ENCODE data around the gene MKLN1.

MKLN1 gene

DNA sequence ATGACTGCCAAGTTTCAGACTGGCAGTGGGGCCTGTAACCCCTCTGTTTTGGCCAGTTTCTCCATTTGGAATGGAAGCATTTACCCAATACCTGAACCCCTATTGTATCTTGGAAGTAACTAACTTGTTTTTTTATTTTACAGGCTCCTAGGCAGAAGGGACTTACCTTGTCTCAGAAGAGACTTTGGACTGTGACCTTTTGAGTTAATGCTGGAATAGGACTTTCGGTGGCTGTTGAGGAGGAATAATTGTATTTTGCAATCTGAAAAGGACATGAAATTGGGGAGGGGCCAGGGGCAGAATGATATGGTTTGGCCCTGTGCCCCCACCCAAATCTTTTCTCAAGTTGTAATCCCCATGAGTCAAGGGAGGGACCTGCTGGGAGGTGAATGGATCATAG lies 20.0 kb upstream of the MKLN1 start:
- no peak for DNase-seq
- no peaks in the 10 kb centered on the region for H3K9me3 ChIP-seq (ENCODE audit: control insufficient read depth, low read length)
- H3K36me3 ChIP-seq (ENCODE audit: control insufficient read depth, insufficient read depth, low read length), result no peaks in the 10 kb centered on the region

DNA sequence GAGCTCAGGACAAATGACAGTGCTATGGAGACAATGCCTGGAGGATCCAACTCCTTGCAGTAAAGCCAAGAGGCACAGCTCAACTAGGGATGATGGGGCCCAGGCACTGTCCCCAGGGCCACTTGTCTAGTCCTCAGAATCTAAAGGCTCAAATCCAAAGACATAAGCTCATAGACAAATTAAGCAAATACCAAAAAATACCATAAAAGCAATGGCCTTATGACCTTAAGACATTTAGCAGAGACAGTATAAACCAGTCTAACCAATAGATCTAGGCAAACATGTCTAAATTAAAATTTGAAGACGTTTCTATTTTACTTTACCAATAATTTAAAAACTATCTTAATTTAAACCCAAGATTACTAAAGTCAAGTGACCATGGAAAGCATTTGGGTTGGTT lies 14.8 kb upstream of the MKLN1 start:
- Histone ChIP-seq H3K36me3 (ENCODE audit: control insufficient read depth, insufficient read depth, low read length) (no peaks in the 10 kb centered on the region), H3K4me1 (ENCODE audit: control insufficient read depth, insufficient read depth, low read length, poor library complexity, severe bottlenecking) (no peaks in the 10 kb centered on the region), H3K4me3 (ENCODE audit: insufficient read depth, low read depth, low read length, poor library complexity, severe bottlenecking) (no peak overlapping the region), H3K27me3 (replicated peaks; ENCODE audit: control insufficient read depth, insufficient read depth, low read length, poor library complexity, severe bottlenecking) (no peaks in the 10 kb centered on the region), H3K9me3 (ENCODE audit: control insufficient read depth, low read length) (no peaks in the 10 kb centered on the region), H3K27ac (ENCODE audit: insufficient read depth, low read length, poor library complexity, severe bottlenecking) (no peak overlapping the region)
- DNase-seq, result no peak

More for the DNA sequence above, 20.0 kb upstream of the MKLN1 start:
- no peak overlapping the region for H3K4me3 ChIP-seq (ENCODE audit: insufficient read depth, low read depth, low read length, poor library complexity, severe bottlenecking)
- H3K27me3 ChIP-seq (replicated peaks; ENCODE audit: control insufficient read depth, insufficient read depth, low read length, poor library complexity, severe bottlenecking), result no peaks in the 10 kb centered on the region
- no peaks in the 10 kb centered on the region for H3K4me1 ChIP-seq (ENCODE audit: control insufficient read depth, insufficient read depth, low read length, poor library complexity, severe bottlenecking)
- H3K27ac ChIP-seq (ENCODE audit: insufficient read depth, low read length, poor library complexity, severe bottlenecking), result no peak overlapping the region

DNA sequence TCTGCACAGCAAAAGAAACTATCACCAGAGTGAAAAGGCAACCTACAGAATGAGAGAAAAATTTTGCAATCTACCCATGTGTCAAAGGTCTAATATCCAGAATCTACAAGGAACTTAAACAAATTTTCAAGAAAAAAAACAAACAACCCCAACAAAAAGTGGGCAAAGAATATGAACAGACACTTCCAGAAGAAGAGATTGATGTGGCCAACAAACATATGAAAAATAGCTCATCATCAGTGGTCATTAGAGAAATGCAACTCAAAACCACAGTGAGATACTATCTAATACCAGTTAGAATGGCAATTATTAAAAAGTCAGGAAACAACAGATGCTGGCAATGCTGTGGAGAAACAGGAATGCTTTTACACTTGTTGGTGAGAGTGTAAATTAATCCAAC lies 7.1 kb upstream of the MKLN1 start:
- Histone ChIP-seq H3K4me1 (ENCODE audit: control insufficient read depth, insufficient read depth, low read length, poor library complexity, severe bottlenecking) (peaks cover 3% of the 10 kb centered on the region), H3K9me3 (ENCODE audit: control insufficient read depth, low read length) (no peaks in the 10 kb centered on the region)

GRCh38 chr7:131321656-131322055 lies 6.0 kb upstream of the MKLN1 start:
- Histone ChIP-seq H3K36me3 (ENCODE audit: control insufficient read depth, insufficient read depth, low read length) (no peaks in the 10 kb centered on the region), H3K4me1 (ENCODE audit: control insufficient read depth, insufficient read depth, low read length, poor library complexity, severe bottlenecking) (peaks cover 3% of the 10 kb centered on the region), H3K4me3 (ENCODE audit: insufficient read depth, low read depth, low read length, poor library complexity, severe bottlenecking) (no peak overlapping the region), H3K27ac (ENCODE audit: insufficient read depth, low read length, poor library complexity, severe bottlenecking) (no peak overlapping the region), H3K27me3 (replicated peaks; ENCODE audit: control insufficient read depth, insufficient read depth, low read length, poor library complexity, severe bottlenecking) (no peaks in the 10 kb centered on the region), H3K9me3 (ENCODE audit: control insufficient read depth, low read length) (no peaks in the 10 kb centered on the region)
- DNase-seq, result no peak

More for the DNA sequence above, 7.1 kb upstream of the MKLN1 start:
- no peaks in the 10 kb centered on the region for H3K27me3 ChIP-seq (replicated peaks; ENCODE audit: control insufficient read depth, insufficient read depth, low read length, poor library complexity, severe bottlenecking)
- no peak overlapping the region for H3K4me3 ChIP-seq (ENCODE audit: insufficient read depth, low read depth, low read length, poor library complexity, severe bottlenecking)
- H3K27ac ChIP-seq (ENCODE audit: insufficient read depth, low read length, poor library complexity, severe bottlenecking), result no peak overlapping the region
- H3K36me3 ChIP-seq (ENCODE audit: control insufficient read depth, insufficient read depth, low read length), result no peaks in the 10 kb centered on the region
- DNase-seq, result no peak

GRCh38 chr7:131322061-131322460 lies 5.6 kb upstream of the MKLN1 start:
- H3K27me3 ChIP-seq (replicated peaks; ENCODE audit: control insufficient read depth, insufficient read depth, low read length, poor library complexity, severe bottlenecking), result no peaks in the 10 kb centered on the region
- peaks cover 3% of the 10 kb centered on the region for H3K4me1 ChIP-seq (ENCODE audit: control insufficient read depth, insufficient read depth, low read length, poor library complexity, severe bottlenecking)
- H3K4me3 ChIP-seq (ENCODE audit: insufficient read depth, low read depth, low read length, poor library complexity, severe bottlenecking), result no peak overlapping the region
- H3K9me3 ChIP-seq (ENCODE audit: control insufficient read depth, low read length), result no peaks in the 10 kb centered on the region
- no peak for DNase-seq
- H3K36me3 ChIP-seq (ENCODE audit: control insufficient read depth, insufficient read depth, low read length), result no peaks in the 10 kb centered on the region
- no peak overlapping the region for H3K27ac ChIP-seq (ENCODE audit: insufficient read depth, low read length, poor library complexity, severe bottlenecking)

- H3K36me3 ChIP-seq (ENCODE audit: control insufficient read depth, insufficient read depth, low read length), result no peaks in the 10 kb centered on the region
- H3K27ac ChIP-seq (ENCODE audit: insufficient read depth, low read length, poor library complexity, severe bottlenecking), result no peak overlapping the region
- DNase-seq, result no peak
- no peaks in the 10 kb centered on the region for H3K27me3 ChIP-seq (replicated peaks; ENCODE audit: control insufficient read depth, insufficient read depth, low read length, poor library complexity, severe bottlenecking)
- H3K9me3 ChIP-seq (ENCODE audit: control insufficient read depth, low read length), result no peaks in the 10 kb centered on the region
- H3K4me1 ChIP-seq (ENCODE audit: control insufficient read depth, insufficient read depth, low read length, poor library complexity, severe bottlenecking), result peaks cover 3% of the 10 kb centered on the region
- H3K4me3 ChIP-seq (ENCODE audit: insufficient read depth, low read depth, low read length, poor library complexity, severe bottlenecking), result no peak overlapping the region
Observed at GRCh38 chr7:131322861-131323260, 4.8 kb upstream of the MKLN1 start.

DNA sequence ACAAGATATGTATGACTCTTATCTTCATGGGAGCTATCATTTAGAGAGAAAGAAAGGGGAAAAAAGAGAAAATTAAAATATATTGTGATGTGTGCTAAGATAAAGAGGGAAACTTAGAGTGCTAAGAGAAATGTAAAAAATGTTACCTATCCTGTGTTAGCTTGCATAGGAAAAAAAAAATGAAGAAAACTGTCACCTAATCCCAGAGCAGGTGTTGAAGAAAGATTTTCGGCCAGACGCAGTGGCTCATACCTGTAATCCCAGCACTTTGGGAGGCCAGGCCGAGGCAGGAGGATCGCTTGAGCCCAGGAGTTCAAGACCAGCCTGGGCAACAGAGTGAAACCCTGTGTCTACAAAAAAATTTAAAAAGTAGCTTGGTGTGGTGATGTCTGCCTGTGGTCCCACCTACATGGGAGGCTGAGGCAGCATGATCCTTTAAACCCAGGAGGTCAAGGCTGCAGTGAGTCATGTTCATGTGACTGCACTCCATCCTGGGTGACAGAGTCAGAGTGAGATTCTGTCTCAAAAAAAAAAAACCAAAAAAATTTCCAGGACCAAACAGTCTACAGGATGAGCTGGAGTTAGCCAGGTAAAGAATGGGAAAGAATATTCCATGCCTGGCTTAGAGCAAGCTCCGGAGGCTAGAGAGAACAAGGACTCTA lies 2.4 kb upstream of the MKLN1 start:
- Histone ChIP-seq H3K4me1 (ENCODE audit: control insufficient read depth, insufficient read depth, low read length, poor library complexity, severe bottlenecking) (peaks cover 7% of the 10 kb centered on the region), H3K4me3 (ENCODE audit: insufficient read depth, low read depth, low read length, poor library complexity, severe bottlenecking) (no peak overlapping the region), H3K36me3 (ENCODE audit: control insufficient read depth, insufficient read depth, low read length) (no peaks in the 10 kb centered on the region), H3K9me3 (ENCODE audit: control insufficient read depth, low read length) (no peaks in the 10 kb centered on the region), H3K27ac (ENCODE audit: insufficient read depth, low read length, poor library complexity, severe bottlenecking) (no peak overlapping the region), H3K27me3 (replicated peaks; ENCODE audit: control insufficient read depth, insufficient read depth, low read length, poor library complexity, severe bottlenecking) (no peaks in the 10 kb centered on the region)
- DNase-seq, result no peak

- Histone ChIP-seq H3K36me3 (ENCODE audit: control insufficient read depth, insufficient read depth, low read length) (no peaks in the 10 kb centered on the region), H3K9me3 (ENCODE audit: control insufficient read depth, low read length) (no peaks in the 10 kb centered on the region), H3K4me3 (ENCODE audit: insufficient read depth, low read depth, low read length, poor library complexity, severe bottlenecking) (peak overlapping the region; percentile 98), H3K27me3 (replicated peaks; ENCODE audit: control insufficient read depth, insufficient read depth, low read length, poor library complexity, severe bottlenecking) (no peaks in the 10 kb centered on the region), H3K4me1 (ENCODE audit: control insufficient read depth, insufficient read depth, low read length, poor library complexity, severe bottlenecking) (peaks cover 7% of the 10 kb centered on the region), H3K27ac (ENCODE audit: insufficient read depth, low read length, poor library complexity, severe bottlenecking) (no peak overlapping the region)
- no peak for DNase-seq
Observed at GRCh38 chr7:131326576-131326975, 1.1 kb upstream of the MKLN1 start.

GRCh38 chr7:131327049-131327625 lies 539 bp upstream of the MKLN1 start:
- Histone ChIP-seq H3K36me3 (ENCODE audit: control insufficient read depth, insufficient read depth, low read length) (no peaks in the 10 kb centered on the region), H3K27ac (ENCODE audit: insufficient read depth, low read length, poor library complexity, severe bottlenecking) (peak overlapping the region; percentile 93), H3K4me3 (ENCODE audit: insufficient read depth, low read depth, low read length, poor library complexity, severe bottlenecking) (peak overlapping the region; percentile 98), H3K27me3 (replicated peaks; ENCODE audit: control insufficient read depth, insufficient read depth, low read length, poor library complexity, severe bottlenecking) (no peaks in the 10 kb centered on the region), H3K4me1 (ENCODE audit: control insufficient read depth, insufficient read depth, low read length, poor library complexity, severe bottlenecking) (peaks cover 7% of the 10 kb centered on the region), H3K9me3 (ENCODE audit: control insufficient read depth, low read length) (no peaks in the 10 kb centered on the region)
- DNase-seq, result peak in 1 of 3 donors; percentile 14

DNA sequence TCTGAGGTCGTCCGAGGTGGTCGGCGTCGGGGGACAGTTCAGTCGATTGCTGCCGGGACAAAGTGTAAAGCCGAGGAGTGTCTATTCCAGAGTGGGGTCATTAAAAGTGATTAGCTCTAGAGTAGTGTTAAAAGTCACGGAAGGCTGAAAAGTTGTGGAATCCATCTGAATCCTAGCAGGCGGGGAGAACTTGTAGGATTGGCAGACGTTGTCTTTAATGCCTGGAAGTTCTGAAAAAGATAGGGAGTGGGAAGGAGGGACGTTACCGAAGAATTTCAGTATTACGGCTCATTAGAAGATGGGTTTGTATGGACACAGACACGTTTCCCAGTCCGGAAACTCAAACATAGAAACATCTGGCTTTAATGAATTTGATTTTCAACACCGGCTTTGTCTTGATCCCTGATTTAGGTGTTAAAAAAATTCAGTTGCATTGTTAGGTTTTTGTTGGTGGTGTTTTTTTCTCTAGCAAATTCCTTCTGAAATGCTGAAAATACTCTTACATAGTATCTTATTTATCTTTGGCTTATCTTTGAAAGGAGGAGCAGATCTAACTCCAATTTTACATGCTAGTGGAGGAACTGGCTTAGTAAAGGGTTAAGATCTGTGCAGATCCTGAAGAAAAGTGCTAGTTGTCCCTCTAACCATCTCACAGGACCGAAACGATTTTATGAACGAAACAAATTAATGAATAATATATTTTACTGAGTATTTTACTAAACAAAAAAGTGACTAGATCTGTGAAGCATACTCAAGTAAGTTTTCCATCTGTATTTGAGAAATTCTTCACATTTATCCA lies 900 bp downstream of the MKLN1 start:
- Histone ChIP-seq H3K27me3 (replicated peaks; ENCODE audit: control insufficient read depth, insufficient read depth, low read length, poor library complexity, severe bottlenecking) (no peaks in the 10 kb centered on the region), H3K27ac (ENCODE audit: insufficient read depth, low read length, poor library complexity, severe bottlenecking) (peak overlapping the region; percentile 93), H3K9me3 (ENCODE audit: control insufficient read depth, low read length) (no peaks in the 10 kb centered on the region), H3K4me1 (ENCODE audit: control insufficient read depth, insufficient read depth, low read length, poor library complexity, severe bottlenecking) (peaks cover 7% of the 10 kb centered on the region), H3K36me3 (ENCODE audit: control insufficient read depth, insufficient read depth, low read length) (no peaks in the 10 kb centered on the region), H3K4me3 (ENCODE audit: insufficient read depth, low read depth, low read length, poor library complexity, severe bottlenecking) (peak overlapping the region; percentile 98)
- no peak for DNase-seq
